GM12892 (cell line): ENCODE results near the gene NTF4.

Experiments used
- POLR2A ChIP-seq: IDR thresholded peaks from 2 replicates; pipeline ENCODE4 v1.6.1; 2011; ENCODE audit warnings: low read depth, low read length, control low read depth
- POLR2AphosphoS5 ChIP-seq: IDR thresholded peaks from 2 replicates; pipeline ENCODE4 v1.6.1; 2011; ENCODE audit warnings: low read depth, low read length, control low read depth

DNA sequence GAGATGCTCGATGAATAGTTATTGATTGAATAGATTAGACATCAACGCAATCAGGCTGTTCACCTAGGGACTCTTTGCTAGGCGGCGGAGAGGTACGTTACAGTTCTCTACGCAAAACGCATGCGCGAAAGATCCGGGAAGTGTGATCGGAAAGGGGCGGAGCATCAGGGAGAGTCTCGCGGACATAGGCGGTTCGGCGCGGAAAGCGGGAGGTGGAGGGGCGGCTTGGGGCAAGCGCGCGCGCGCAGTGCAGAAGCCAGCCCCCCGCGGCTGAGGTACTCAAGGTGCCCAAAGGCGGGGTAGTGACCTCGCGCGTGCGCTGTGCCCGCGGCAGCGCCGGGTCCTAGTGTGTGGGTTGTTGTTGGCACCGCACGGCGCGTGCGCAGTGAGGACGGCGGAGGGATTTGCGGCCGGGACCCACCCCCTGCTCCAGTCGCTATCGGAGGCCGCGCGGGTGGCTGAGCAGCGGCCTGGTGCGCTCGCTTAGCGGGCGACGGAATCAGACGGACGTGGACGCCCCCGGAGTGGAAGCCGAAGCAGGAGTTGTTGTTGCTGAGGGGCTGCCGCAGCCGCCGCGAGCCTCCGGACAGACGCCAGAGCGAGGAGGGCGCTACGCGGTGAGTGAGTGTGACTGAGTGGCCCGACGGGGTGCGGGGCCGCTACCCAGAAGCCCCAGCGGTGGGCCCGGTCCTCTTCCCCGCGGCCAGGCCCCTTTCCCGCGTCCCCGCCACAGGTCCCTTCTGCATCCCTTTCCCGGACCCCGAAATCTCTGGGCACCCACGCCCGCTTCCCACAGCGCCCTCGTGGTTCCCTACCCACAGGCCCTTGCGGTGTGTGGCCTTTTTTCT, 20.6 kb upstream of the NTF4 start, which contains the start of gene SNRNP70:
- TF ChIP-seq POLR2AphosphoS5 (peak; percentile 98), POLR2A (peak; percentile 96)
